ENCODE measurements around the gene SSBP2.

DNA sequence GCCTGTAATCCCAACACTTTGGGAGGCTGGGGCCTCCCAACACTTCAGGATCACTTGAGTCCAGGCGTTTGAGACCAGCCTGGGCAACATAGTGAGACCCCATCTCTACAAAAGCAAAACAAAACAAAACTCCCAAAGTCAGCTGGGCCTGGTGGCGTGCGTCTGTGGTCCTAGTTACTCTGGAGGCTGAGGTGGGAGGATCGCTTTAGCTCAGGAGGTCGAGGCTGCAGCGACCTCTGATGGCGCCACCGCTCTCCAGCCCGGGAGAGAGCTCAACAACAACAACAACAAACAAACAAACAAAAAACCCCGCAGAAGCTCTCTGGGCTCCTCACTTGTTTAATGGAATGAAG is 357.5 kb downstream of the SSBP2 start:
- TF ChIP-seq POLR2A (IDR thresholded peaks at IDR 0.05; ENCODE audit: borderline replicate concordance, extremely low read depth, insufficient read depth, insufficient read length), result no peak
- no peak for TF ChIP-seq EZH2 (IDR thresholded peaks at IDR 0.05)
- TF ChIP-seq TCF7L2 (IDR thresholded peaks at IDR 0.05; ENCODE audit: borderline replicate concordance, extremely low read depth, insufficient read depth, insufficient read length), result no peak
- TF ChIP-seq, protein P1, sequence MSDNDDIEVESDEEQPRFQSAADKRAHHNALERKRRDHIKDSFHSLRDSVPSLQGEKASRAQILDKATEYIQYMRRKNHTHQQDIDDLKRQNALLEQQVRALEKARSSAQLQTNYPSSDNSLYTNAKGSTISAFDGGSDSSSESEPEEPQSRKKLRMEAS (IDR thresholded peaks at IDR 0.05), result no peak
- TF ChIP-seq ZNF274 (IDR thresholded peaks at IDR 0.05; ENCODE audit: low read depth, low read length), result no peak

Data from HCT116 (cell line).